Progenitor cell of endocrine pancreas (in vitro differentiated cells): ENCODE measurements around the gene ANKHD1. TPM values are rescaled to one million over a fixed set of nuclear protein-coding genes. Genes with fewer than 3 reads are reported as not detected.
"Not testable (repeated sequence)": the region's sequence is repeated elsewhere in the genome, so short reads cannot be mapped to it uniquely, and the experiment has no call there.

ENCODE experiments used
- DNase-seq: peaks from one replicate; pipeline ENCODE4 v3.0.0; 2021; ENCODE audit warnings: low spot score; ENCODE audit not compliant: unreplicated experiment
- H3K27ac Mint-ChIP-seq: 2 replicates; pipeline ENCODE4 v1.8.0; 2021; ENCODE audit warnings: mild to moderate bottlenecking, moderate library complexity, mixed read lengths
- H3K27me3 Mint-ChIP-seq: 2 replicates; pipeline ENCODE4 v1.8.0; 2021; ENCODE audit warnings: mixed read lengths
- H3K36me3 Mint-ChIP-seq: 2 replicates; pipeline ENCODE4 v1.8.0; 2022; ENCODE audit warnings: mixed read lengths; ENCODE audit not compliant: insufficient read depth
- H3K4me1 Mint-ChIP-seq: 2 replicates; pipeline ENCODE4 v1.8.0; 2021; ENCODE audit warnings: low read depth, mixed read lengths
- H3K4me3 Mint-ChIP-seq: 2 replicates; pipeline ENCODE4 v1.8.0; 2021; ENCODE audit warnings: low read depth, mild to moderate bottlenecking, moderate library complexity, mixed read lengths
- H3K9me3 Mint-ChIP-seq: 2 replicates; pipeline ENCODE4 v1.8.0; 2021; ENCODE audit warnings: low read depth, mixed read lengths
- total RNA-seq: library from RNA; stranded (reverse); gene quantifications from 2 replicates; pipeline ENCODE4 v1.2.1, GENCODE V29; 2021
- TF ChIP-seq, protein P1 (sequence below): fragments of 200-600 bp; sonication (generic); IDR thresholded peaks from one replicate; pipeline ENCODE4 v1.5.0; 2021; ENCODE audit warnings: antibody characterized with exemption, mild to moderate bottlenecking; ENCODE audit not compliant: unreplicated experiment

The ANKHD1 gene
- total RNA-seq, 1 donor from 2014 or later, result 115 TPM

DNA sequence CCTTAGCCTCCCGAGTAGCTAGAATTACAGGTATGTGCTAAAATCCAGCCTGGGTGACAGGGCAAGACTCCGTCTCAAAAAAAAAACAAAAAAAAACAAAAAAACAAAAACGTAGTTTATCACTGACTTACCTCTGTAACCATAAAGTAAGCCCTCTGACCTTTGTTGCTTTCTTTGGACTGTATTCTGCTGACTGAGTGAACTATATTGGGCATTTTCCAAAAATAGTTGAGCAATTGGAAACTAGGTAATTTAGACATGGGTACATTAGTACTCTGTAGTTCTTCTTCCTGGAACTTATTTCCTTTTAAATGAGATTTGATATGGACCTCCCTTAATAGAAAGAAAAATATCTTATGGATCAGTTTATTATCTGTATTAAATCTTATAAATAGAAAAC, 66.6 kb downstream of the ANKHD1 start:
- DNase-seq, result no peak
- peaks cover 5% of the 10 kb centered on the region for H3K36me3 Mint-ChIP-seq

DNA sequence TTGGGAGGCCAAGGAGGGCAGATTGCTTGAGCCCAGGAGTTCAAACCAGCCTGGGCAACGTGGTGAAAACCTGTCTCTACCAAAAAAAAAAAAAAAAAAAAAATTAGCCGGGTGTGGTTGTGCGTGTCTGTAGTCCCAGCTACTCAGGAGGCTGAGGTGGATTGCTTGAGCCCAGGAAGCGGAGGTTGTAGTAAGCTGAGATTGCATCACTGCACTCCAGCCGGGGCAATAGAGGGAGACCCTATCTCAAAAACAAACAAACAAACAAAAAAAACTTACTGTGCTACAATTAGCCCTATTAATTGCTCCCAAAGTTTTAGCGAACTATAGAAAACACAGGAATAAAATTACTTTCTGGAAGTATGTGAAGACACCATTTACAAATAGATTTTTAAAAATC, 67.6 kb downstream of the ANKHD1 start:
- no peaks in the 10 kb centered on the region for H3K4me1 Mint-ChIP-seq
- H3K27ac Mint-ChIP-seq, result peak overlapping the region; percentile 79
- peaks cover 5% of the 10 kb centered on the region for H3K36me3 Mint-ChIP-seq
- H3K9me3 Mint-ChIP-seq, result no peaks in the 10 kb centered on the region
- TF ChIP-seq, protein P1, sequence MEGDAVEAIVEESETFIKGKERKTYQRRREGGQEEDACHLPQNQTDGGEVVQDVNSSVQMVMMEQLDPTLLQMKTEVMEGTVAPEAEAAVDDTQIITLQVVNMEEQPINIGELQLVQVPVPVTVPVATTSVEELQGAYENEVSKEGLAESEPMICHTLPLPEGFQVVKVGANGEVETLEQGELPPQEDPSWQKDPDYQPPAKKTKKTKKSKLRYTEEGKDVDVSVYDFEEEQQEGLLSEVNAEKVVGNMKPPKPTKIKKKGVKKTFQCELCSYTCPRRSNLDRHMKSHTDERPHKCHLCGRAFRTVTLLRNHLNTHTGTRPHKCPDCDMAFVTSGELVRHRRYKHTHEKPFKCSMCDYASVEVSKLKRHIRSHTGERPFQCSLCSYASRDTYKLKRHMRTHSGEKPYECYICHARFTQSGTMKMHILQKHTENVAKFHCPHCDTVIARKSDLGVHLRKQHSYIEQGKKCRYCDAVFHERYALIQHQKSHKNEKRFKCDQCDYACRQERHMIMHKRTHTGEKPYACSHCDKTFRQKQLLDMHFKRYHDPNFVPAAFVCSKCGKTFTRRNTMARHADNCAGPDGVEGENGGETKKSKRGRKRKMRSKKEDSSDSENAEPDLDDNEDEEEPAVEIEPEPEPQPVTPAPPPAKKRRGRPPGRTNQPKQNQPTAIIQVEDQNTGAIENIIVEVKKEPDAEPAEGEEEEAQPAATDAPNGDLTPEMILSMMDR, result no peak
- H3K27me3 Mint-ChIP-seq, result no peaks in the 10 kb centered on the region
- DNase-seq, result no peak
- no peak overlapping the region for H3K4me3 Mint-ChIP-seq

More for the DNA sequence above, 66.6 kb downstream of the ANKHD1 start:
- Mint-ChIP-seq H3K27ac (no peak overlapping the region), H3K4me1 (no peaks in the 10 kb centered on the region), H3K4me3 (no peak overlapping the region), H3K27me3 (no peaks in the 10 kb centered on the region), H3K9me3 (no peaks in the 10 kb centered on the region)
- TF ChIP-seq, protein P1, result no peak

DNA sequence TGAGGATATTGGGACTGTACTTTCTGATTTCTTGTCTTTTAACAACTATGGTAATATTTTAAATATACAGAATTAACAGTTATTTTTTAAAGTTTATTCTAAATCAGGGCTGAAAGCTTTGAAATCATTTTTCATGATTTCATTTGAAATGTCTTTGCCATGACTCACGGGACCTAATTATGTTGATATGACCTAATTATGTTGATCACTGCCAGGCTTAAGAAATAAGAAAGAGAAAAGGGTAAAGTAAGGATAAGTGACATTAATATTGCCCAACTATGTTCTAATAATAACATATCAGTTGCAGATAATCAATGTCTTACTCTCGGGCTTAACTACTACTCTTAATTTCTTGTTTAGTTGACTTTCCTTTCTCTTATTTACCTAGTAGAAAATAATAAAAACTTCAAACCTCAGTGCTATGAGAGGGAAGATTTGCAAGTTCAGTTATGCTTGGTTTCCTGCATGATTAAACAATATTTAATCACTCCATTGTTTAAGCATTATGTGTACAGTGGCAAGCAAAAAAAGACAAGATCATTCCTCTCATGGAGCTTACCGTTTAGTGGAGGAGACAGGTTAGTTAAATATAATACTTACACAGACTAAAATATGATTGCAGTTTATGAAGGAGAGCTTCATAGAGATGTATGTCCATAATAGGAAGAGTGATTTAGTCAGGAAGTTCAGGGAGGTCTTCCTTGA, 78.8 kb downstream of the ANKHD1 start:
- Mint-ChIP-seq H3K4me1 (no peaks in the 10 kb centered on the region), H3K27ac (no peak overlapping the region), H3K9me3 (no peaks in the 10 kb centered on the region), H3K27me3 (no peaks in the 10 kb centered on the region), H3K4me3 (no peak overlapping the region), H3K36me3 (peaks cover 4% of the 10 kb centered on the region)
- TF ChIP-seq, protein P1, result no peak
- DNase-seq, result no peak

DNA sequence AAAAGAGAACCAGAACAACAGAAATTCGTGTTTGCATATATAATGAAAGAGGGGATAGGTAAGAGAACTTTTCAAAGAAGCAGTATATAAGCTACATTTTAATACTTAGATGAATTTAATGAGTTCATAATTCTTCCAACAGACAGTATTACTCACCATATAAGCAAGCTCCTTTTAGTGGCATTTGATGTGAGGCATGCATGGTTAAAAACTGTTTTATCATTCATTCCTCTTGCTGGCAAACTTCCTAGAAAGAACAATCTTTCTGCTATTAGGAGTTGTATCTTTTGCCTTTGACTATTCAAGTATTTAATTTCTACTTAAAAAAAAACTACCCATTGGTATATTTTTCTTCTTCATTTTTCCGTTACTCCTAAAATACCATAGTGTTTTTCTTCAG, 80.1 kb downstream of the ANKHD1 start:
- no peak overlapping the region for H3K27ac Mint-ChIP-seq
- H3K4me1 Mint-ChIP-seq, result no peaks in the 10 kb centered on the region
- no peak for DNase-seq
- H3K27me3 Mint-ChIP-seq, result no peaks in the 10 kb centered on the region
- no peaks in the 10 kb centered on the region for H3K9me3 Mint-ChIP-seq
- TF ChIP-seq, protein P1, result no peak
- no peak overlapping the region for H3K4me3 Mint-ChIP-seq
- peaks cover 7% of the 10 kb centered on the region for H3K36me3 Mint-ChIP-seq

DNA sequence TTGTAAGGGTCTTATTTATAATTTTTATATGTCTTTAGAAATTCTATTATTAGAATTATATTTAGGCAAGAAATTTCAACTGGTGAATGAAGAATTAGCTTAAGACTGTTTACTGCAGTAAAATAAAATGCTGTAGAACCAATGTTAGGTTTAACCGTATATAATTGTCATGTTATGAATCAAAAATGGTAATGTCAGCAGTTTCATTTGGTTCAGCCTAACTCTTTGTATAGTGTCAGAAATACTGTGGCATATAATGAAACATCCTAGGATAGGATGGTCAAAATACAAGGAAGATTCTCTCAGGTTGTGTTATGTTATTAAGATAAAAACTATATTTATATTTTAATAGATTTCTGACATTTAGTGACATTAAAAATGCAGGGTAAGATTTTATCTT, 81.4 kb downstream of the ANKHD1 start:
- no peak for DNase-seq
- Mint-ChIP-seq H3K27ac (no peak overlapping the region), H3K9me3 (no peaks in the 10 kb centered on the region), H3K36me3 (peaks cover 9% of the 10 kb centered on the region), H3K4me3 (no peak overlapping the region), H3K27me3 (no peaks in the 10 kb centered on the region), H3K4me1 (no peaks in the 10 kb centered on the region)
- TF ChIP-seq, protein P1, result no peak

DNA sequence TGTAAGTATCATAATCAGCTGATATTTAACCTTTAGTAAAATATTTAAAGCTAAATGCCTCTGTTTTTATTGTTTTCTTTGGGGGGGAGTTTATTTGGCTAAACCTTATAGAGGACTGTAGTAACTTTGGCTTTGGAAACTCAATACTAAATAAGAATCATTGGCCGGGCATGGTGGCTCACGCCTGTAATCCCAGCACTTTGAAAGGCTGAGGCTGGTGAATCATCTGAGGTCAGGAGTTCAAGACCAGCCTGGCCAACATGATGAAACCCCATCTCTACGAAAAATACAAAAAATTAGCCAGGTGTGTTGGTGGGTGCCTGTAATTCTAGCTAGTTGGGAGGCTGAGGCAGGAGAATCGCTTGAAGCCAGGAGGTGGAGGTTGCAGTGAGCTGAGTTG, 86.5 kb downstream of the ANKHD1 start:
- H3K36me3 Mint-ChIP-seq, result peaks cover 16% of the 10 kb centered on the region
- H3K4me1 Mint-ChIP-seq, H3K27me3 Mint-ChIP-seq, H3K9me3 Mint-ChIP-seq, DNase-seq, H3K27ac Mint-ChIP-seq, H3K4me3 Mint-ChIP-seq: not testable (repeated sequence)
